T-helper 2 cell treated with Interferon-gamma antibody and Interleukin-4, amounts not matched to agents 5 μg/mL and 100 μg/mL, for 36 hours (primary cell): Measurements from ENCODE around the gene BCORL1.
A peak's percentile ranks its signal among the peaks of the same experiment; 100 is the strongest.

Experiments used
- DNase-seq: peaks from one replicate; pipeline ENCODE4 v3.0.0; 2021; ENCODE audit warnings: low spot score
- H3K27ac Mint-ChIP-seq: one replicate; pipeline ENCODE4 v1.8.0; 2021; ENCODE audit warnings: mild to moderate bottlenecking, mixed read lengths
- H3K27me3 Mint-ChIP-seq: one replicate; pipeline ENCODE4 v1.8.0; 2021; ENCODE audit warnings: low read depth, mixed read lengths
- H3K36me3 Mint-ChIP-seq: one replicate; pipeline ENCODE4 v1.8.0; 2021; ENCODE audit warnings: low read depth, mixed read lengths
- H3K4me1 Mint-ChIP-seq: one replicate; pipeline ENCODE4 v1.8.0; 2021; ENCODE audit warnings: low read depth, mixed read lengths
- H3K4me3 Mint-ChIP-seq: one replicate; pipeline ENCODE4 v1.8.0; 2022; ENCODE audit warnings: mild to moderate bottlenecking, moderate library complexity, mixed read lengths
- H3K9me3 Mint-ChIP-seq: one replicate; pipeline ENCODE4 v1.8.0; 2021; ENCODE audit warnings: mixed read lengths

Gene BCORL1

DNA sequence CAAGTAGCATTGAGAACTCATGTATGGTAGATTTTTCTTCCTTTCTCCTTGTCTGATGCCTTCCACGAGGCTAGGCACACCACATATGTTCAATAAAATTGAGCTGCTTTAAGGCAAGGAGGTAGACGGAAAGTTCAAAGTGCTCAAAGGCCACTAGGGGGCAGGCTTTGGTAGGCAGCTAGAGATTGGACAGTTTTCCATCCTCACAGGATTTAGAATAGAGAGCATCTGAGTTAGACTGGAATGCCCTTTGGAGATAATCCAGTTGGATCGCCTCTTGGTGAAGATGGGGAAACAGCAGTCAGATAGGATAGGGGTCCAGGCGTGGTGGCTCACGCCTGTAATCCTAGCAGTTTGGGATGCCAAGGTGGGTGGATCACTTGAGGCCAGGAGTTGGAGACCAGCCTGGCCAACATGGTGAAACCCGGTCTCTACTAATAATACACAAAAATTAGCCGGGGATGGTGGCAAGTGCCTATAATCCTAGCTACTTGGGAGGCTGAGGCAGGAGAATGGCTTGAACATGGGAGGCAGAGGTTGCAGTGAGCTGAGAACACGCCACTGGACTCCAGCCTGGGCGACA, 97.5 kb downstream of the BCORL1 start:
- peaks cover 24% of the 10 kb centered on the region for H3K36me3 Mint-ChIP-seq
- no peak overlapping the region for H3K4me3 Mint-ChIP-seq
- H3K9me3 Mint-ChIP-seq: no peaks in the 10 kb centered on the region
- H3K27me3 Mint-ChIP-seq: no peaks in the 10 kb centered on the region
- peaks cover 30% of the 10 kb centered on the region for H3K4me1 Mint-ChIP-seq
- H3K27ac Mint-ChIP-seq: peak overlapping the region; percentile 35
- no peak for DNase-seq

DNA sequence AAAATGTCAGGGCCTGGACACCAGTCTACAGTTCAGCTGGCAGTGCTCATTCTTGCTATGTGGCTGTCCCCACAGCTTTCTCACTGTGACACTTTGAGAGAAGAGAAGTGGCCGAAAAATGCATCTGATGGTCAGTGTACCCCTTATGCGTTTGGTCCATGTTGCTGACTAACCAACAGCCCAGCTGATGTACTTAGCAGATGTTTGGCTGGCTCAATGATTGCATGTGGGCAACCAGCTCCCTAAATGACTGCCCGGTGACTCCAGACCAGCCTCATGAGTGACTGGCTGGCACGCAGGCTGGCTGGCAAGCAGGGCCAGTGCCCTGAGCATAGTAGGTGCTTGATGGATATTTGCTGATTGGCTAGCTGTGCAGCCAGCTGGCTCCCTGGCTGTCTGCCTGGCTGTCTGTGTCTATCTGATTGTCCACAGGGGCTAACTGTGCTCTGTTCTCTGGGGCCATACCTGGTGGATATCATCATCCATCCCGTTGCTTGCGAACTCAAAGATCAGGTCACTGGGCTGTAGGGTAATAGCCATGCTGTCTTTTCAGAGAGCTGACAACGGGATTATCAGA, 98.4 kb downstream of the BCORL1 start:
- peaks cover 25% of the 10 kb centered on the region for H3K36me3 Mint-ChIP-seq
- no peak for DNase-seq
- H3K4me1 Mint-ChIP-seq: peaks cover 32% of the 10 kb centered on the region
- H3K4me3 Mint-ChIP-seq: no peak overlapping the region
- H3K27ac Mint-ChIP-seq: peak overlapping the region; percentile 91
- H3K27me3 Mint-ChIP-seq: no peaks in the 10 kb centered on the region
- no peaks in the 10 kb centered on the region for H3K9me3 Mint-ChIP-seq

DNA sequence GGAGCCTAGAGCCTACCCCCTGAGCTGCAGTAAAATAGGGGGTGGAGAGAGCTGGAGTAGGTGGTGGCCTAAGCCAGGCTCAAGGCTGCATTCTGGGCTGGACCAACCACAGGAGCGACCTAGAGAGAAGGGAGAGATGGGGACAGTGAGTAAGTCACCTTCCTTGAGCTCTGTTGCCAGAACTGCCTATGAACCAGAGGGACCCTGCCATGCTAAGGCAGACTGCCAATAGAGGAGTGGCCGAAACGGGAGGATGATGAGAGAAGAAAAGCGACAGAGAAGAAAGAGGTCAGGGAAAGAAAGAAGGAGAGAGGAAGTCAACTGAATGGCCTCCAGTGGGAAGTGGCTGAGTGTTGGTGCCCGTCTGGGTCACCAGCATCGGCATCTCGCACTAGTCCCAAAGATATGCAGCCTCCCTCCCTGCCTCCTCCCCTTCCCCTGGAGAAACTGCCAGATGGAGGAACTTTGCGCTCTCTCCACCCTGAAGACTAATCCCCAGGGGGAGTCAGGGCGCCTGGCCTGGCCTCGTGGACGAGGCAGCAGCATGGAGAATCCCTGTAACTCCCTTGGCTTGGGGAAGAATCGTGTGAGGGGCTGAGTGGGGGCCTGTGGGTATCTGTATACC, 99.1 kb downstream of the BCORL1 start:
- Mint-ChIP-seq H3K9me3 (no peaks in the 10 kb centered on the region), H3K36me3 (peaks cover 28% of the 10 kb centered on the region), H3K27me3 (no peaks in the 10 kb centered on the region), H3K27ac (peak overlapping the region; percentile 91), H3K4me1 (peaks cover 32% of the 10 kb centered on the region), H3K4me3 (peak overlapping the region; percentile 75)
- no peak for DNase-seq

DNA sequence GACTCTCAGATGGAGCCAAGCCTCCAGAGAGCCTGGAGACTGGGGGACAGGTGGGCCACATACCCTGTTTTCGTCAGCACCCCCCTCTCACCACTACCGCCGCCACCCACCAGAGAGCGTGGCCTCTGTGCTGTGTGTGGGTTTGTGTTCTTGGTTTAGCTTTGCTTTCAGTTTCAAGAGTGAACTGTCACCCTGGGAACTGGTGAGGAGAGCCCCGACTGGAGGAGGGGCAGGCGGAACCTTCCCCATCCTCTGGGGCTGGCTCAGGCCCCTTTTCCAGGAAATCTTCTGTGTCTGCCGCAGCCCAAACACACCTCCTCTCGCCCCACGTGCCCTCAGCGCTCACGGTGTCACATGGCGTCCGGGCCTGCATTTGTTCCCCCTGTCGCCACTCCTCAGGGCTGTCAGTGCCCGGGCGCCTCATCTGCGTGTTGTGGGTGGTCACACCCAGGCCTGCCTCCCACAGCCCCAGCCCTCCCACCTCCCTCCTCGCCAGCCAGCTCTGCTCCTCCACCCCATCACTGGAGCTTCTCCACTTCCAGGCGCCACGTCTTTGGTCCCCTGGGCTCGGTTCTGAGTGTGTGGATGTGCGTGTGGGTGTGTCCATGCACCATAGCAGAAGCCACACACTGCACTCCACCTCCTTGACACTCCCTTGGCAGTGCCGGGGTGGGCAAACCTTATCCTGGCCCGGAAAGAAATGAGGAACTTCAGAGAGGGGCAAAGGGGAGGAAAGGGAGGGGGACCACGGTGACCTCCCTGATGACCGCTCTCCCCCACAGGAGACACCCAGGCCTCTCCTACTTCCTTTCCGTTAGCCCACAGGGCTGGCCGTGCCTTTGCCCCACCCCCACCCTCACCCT, 100.0 kb downstream of the BCORL1 start:
- peak; percentile 81 for DNase-seq
- Mint-ChIP-seq H3K36me3 (peaks cover 28% of the 10 kb centered on the region), H3K4me3 (peak overlapping the region; percentile 75), H3K27me3 (no peaks in the 10 kb centered on the region), H3K4me1 (peaks cover 36% of the 10 kb centered on the region), H3K9me3 (no peaks in the 10 kb centered on the region), H3K27ac (peak overlapping the region; percentile 91)

DNA sequence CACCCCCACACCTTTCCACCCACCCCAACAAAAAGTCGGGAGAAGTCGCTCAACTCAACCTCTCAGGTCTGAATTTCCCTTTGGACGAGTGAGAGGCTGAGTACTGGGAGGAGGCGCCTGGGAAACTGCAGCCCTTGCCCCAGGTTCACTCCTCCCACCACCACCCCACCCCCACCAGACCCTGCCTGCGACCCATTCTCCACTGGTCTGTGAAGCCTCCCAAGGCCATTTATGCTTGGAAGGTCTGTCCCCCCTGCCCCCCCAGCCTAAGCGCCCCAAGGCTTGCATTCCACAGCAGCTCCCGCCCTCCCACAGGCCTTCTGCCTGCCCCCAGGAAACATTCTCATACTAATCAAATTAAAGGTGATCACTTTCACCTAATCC, 100.7 kb downstream of the BCORL1 start:
- Mint-ChIP-seq H3K36me3 (peaks cover 32% of the 10 kb centered on the region), H3K27ac (peak overlapping the region; percentile 91), H3K4me3 (peak overlapping the region; percentile 86), H3K4me1 (peaks cover 41% of the 10 kb centered on the region), H3K9me3 (no peaks in the 10 kb centered on the region), H3K27me3 (no peaks in the 10 kb centered on the region)
- DNase-seq: no peak

DNA sequence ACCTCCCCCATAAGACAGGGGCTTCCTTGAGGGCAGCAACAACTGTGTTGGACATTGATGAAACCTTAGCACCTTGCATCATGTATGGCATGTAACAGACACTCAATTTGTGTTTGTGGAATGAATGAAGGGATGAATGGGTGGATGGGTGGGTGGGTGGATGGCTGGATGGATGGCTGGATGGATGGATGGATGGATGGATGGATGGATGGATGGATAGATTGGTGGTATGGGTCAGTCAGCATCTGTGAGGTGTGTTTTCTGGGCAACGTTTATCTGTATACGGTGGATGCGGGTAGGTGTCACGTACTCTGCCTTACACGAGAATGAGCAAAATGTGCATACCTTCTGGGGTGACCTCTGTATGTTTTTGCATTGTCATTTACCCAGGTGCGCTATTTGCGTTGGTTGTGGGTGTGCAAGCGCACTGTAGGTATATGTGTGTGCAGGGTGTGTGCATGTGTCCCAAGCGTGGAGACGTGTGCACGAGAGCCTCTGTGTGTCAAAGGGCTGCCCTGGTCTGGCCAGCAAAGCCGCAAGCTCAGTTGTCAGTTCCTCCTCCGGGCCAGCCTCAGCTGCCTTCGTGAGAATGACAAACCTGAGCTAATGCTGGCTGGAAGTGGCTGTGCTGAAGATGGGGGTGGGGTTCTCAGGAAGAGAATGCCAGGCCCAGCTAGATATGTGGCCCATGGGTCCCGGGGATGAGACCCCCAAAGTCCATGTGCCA, 101.4 kb downstream of the BCORL1 start:
- DNase-seq: no peak
- Mint-ChIP-seq H3K27me3 (no peaks in the 10 kb centered on the region), H3K36me3 (peaks cover 30% of the 10 kb centered on the region), H3K4me3 (peak overlapping the region; percentile 86), H3K27ac (peak overlapping the region; percentile 87), H3K4me1 (peaks cover 46% of the 10 kb centered on the region), H3K9me3 (no peaks in the 10 kb centered on the region)

DNA sequence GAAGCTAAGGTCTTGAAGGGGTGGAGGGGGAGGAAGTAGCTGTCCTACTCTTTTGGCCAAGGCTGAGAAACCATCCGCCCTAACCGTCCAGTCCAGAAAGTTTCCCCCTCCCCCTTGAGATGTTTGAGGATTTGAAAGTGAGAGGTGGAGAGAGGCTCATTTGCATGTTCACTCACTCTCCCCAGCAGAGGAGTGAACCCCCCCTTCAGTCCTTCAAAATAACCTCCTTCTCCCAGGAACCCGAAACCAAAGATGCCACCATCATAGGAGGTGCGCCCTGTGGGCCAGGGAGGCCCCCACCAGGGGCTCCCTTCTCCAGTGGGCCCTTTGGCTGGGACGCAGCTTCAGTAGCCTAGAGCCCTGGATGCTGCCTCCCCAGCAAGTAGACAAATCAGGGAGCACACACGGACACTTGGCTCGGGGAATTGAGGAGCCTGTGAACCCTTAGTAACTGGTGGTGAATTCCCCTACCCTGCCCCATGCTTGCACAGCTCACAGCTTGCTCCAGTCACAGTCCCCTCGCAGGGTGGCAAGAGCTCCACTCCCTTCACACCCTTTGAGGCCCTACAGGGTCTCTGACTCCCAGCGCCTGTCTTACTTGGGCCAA, 102.3 kb downstream of the BCORL1 start:
- Mint-ChIP-seq H3K9me3 (no peaks in the 10 kb centered on the region), H3K36me3 (peaks cover 29% of the 10 kb centered on the region), H3K27ac (peak overlapping the region; percentile 87), H3K4me1 (peaks cover 46% of the 10 kb centered on the region), H3K27me3 (no peaks in the 10 kb centered on the region), H3K4me3 (peak overlapping the region; percentile 86)
- DNase-seq: no peak

DNA sequence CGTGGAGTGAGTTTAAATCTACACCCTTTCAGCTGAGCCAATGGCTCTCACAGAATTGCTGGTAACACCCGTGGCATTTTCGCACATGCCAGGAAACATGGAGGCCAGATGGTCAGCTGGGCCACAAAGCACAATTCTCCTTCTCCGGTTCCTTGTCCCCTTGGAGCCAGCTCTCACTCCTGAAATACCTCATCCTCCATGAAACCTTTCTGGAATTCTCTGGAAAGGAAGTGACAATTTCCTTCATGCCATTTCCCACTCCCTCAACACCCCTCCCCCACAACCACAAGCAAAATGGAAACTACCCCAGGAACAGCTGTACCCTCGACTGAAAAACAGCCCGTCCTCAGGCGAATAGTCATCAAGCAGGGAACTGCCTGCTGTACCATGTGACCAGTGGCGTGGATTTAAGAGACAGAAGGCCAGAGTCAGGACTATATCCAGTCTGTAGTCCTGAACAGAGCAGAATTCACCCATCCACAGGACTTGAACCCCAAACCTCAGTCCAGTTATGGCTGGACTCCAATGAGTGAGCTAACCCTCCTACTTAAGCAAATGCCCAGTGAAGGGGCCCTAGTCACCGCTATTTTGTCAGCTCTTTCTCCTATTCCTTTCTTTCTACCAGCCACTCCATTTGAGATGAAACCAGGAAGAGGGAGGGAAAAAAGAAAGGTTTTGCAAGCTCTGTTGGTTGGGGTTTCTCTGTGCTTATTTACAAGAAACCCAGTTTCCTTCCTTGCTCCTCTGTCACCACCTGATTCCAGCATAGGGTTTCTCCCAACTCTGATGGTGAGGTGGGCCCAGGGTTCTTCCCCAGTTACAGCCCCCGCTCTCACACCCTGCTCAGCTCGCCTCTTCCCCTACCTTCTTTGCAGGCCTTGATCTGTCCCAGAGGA, 103.4 kb downstream of the BCORL1 start:
- peaks cover 28% of the 10 kb centered on the region for H3K36me3 Mint-ChIP-seq
- peaks cover 49% of the 10 kb centered on the region for H3K4me1 Mint-ChIP-seq
- H3K4me3 Mint-ChIP-seq: peak overlapping the region; percentile 86
- H3K27me3 Mint-ChIP-seq: no peaks in the 10 kb centered on the region
- H3K27ac Mint-ChIP-seq: peak overlapping the region; percentile 87
- no peak for DNase-seq
- no peaks in the 10 kb centered on the region for H3K9me3 Mint-ChIP-seq

DNA sequence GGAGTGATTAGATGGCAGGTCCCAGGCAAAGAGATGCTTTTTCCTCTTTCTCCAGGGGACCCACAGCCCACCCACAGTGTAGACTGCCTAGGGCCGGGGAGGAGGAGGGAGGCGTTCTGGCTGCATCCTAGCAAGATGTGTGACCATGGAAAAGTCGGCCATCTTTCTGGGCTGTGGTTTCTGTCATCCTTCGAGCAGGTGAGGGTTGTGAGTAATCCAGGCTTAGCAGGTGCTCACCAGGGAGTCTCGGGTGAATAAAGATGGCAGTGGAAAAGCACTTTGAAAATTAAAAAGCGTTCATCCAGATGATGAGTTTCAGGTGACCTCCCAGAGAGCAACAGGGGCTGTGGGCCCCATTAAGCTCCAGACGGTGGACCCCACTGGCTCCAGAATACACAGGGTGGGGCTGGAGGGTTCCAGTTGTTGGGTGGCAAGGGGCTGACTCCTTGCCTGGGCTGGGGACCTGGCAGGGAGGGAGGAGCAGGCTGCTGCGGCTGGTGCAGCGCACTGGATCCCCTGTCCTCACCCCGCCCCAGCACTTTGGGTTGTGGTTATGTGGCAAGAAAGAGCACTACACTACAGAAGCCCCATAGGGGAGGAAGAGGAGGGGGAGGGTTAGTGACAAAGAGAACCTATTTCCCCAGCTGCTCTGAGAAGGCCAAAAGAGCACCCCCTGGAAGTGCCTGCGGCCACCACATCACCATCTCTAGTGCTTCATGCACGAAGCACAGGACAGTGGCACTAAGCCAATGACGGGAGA, 104.2 kb downstream of the BCORL1 start:
- Mint-ChIP-seq H3K9me3 (no peaks in the 10 kb centered on the region), H3K36me3 (peaks cover 26% of the 10 kb centered on the region), H3K27me3 (no peaks in the 10 kb centered on the region), H3K27ac (peak overlapping the region; percentile 87), H3K4me1 (peaks cover 47% of the 10 kb centered on the region), H3K4me3 (peak overlapping the region; percentile 86)
- DNase-seq: peak; percentile 74

DNA sequence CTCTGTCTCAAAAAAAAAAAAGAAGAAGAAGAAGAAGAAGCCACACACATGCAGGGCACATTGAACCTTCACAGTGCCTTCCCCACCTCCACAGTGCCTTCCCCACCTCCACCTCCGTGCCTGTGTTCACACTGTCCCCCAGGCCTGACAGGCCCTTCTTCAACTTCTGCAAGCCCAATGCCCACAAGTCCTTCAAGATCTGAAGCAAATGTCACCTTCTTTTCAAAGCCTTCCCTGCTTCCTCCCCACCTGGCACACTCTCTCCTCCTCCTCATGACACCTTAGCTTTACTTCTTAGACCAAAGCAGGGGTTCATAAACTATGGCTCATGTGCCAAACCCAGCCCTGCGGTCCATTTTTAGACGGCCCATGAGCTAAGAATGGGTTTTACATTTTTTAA, 107.9 kb downstream of the BCORL1 start:
- DNase-seq: no peak
- no peaks in the 10 kb centered on the region for H3K27me3 Mint-ChIP-seq
- no peaks in the 10 kb centered on the region for H3K9me3 Mint-ChIP-seq
- H3K4me1 Mint-ChIP-seq: peaks cover 47% of the 10 kb centered on the region
- H3K27ac Mint-ChIP-seq: peak overlapping the region; percentile 82
- peak overlapping the region; percentile 76 for H3K4me3 Mint-ChIP-seq
- H3K36me3 Mint-ChIP-seq: peaks cover 31% of the 10 kb centered on the region

DNA sequence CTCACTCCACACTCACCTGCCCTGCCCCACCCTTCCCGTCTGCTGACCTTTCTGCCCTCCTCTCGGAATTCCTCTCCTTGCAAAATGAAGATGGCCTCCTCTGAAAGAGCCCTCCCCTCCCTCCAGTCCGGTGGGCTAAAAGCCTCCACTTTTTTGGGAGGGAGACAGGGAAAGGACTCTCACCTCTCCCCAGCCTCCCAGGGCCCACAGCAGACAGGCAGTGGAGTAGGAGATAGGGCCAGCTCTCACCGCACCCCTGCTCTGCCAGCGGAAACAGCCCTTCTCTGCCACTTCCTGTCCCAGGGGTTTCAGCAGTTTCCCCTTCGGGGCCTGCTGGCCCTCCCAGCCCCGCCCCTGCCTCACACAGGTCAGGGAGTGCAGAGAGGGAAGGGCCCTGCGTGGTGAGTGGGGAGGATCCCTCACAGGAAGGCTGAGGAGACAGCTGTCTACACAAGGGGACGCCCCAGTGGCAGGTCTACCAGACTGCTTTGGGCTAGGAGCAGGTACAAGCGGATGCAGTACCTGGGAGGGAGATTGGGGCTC, 109.6 kb downstream of the BCORL1 start:
- no peaks in the 10 kb centered on the region for H3K9me3 Mint-ChIP-seq
- DNase-seq: peak; percentile 78
- peak overlapping the region; percentile 94 for H3K4me3 Mint-ChIP-seq
- H3K4me1 Mint-ChIP-seq: peaks cover 47% of the 10 kb centered on the region
- H3K27me3 Mint-ChIP-seq: no peaks in the 10 kb centered on the region
- peaks cover 24% of the 10 kb centered on the region for H3K36me3 Mint-ChIP-seq
- H3K27ac Mint-ChIP-seq: peak overlapping the region; percentile 94

DNA sequence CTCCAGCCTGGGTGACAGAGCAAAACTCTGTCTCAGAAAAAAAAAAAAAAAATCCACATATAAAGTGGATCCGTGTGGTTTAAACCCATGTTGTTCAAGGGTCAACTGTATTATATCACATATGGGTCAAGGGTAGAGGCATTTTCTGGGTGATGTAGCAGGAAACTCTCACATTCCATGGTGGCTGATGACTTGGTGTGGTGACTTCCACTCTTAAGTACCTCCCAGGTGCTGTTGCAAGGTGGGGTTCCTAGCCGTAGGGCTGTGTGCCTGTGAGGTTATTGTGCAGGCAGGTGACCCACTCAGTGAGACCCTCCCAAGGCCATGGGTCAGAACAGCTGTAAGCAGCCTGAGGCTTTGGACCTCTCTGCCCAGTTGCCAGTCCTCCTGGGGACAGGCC, 110.8 kb downstream of the BCORL1 start:
- peaks cover 46% of the 10 kb centered on the region for H3K4me1 Mint-ChIP-seq
- no peak for DNase-seq
- no peaks in the 10 kb centered on the region for H3K27me3 Mint-ChIP-seq
- no peak overlapping the region for H3K4me3 Mint-ChIP-seq
- H3K9me3 Mint-ChIP-seq: no peaks in the 10 kb centered on the region
- H3K36me3 Mint-ChIP-seq: peaks cover 20% of the 10 kb centered on the region
- no peak overlapping the region for H3K27ac Mint-ChIP-seq
